Panc1 (cell line): Measurements from ENCODE around the gene FSTL1.

Experiments used
- CTCF ChIP-seq: fragments of 450-650 bp; IDR thresholded peaks from 2 replicates; pipeline ENCODE4 v1.5.1; 2017; ENCODE audit warnings: mild to moderate bottlenecking
- POLR2AphosphoS5 ChIP-seq: IDR thresholded peaks from 2 replicates; pipeline ENCODE4 v1.6.1; 2012; ENCODE audit warnings: mild to moderate bottlenecking, low read depth, low read length, moderate library complexity
- REST ChIP-seq, 2 experiments: IDR thresholded peaks; 2 replicates each; pipeline ENCODE4 v1.6.1; 2011 to 2012; ENCODE audit warnings: low read depth in 2 of 2, control low read depth in 1 of 2, low read length in 1 of 2, mild to moderate bottlenecking in 1 of 2, moderate library complexity in 1 of 2; ENCODE audit not compliant: insufficient read depth in 1 of 2
- SIN3A ChIP-seq: IDR thresholded peaks from 2 replicates; pipeline ENCODE4 v1.6.1; 2012; ENCODE audit warnings: low read depth, mild to moderate bottlenecking, low read length, moderate library complexity, borderline replicate concordance; ENCODE audit not compliant: insufficient read depth
- TCF7L2 ChIP-seq: IDR thresholded peaks from 2 replicates; pipeline ENCODE4 v1.6.1; 2011; ENCODE audit warnings: mild to moderate bottlenecking, low read depth, low read length, inconsistent platforms

- TF ChIP-seq CTCF (no peak), TCF7L2 (no peak), POLR2AphosphoS5 (no peak), SIN3A (no peak), REST (IDR thresholded peaks at IDR 0.05; ENCODE audit: insufficient read depth in 1 of 2, low read depth in 2 of 2, low read length in 1 of 2) (no peak)
Measured at GRCh38 chr3:120425572-120426250, 25.1 kb downstream of the FSTL1 start.
